Amygdala (tissue), 56 donors: ENCODE measurements around the gene CENPI.
A peak's percentile ranks its signal among the peaks of the same experiment; 100 is the strongest.
"Not testable (repeated sequence)": the region's sequence is repeated elsewhere in the genome, so short reads cannot be mapped to it uniquely, and the experiment has no call there.

Experiments
- DNase-seq, 56 donors: peaks; one replicate each; lab custom pipeline; 2025; lab: John Stamatoyannopoulos, UW

CENPI gene, protein sequence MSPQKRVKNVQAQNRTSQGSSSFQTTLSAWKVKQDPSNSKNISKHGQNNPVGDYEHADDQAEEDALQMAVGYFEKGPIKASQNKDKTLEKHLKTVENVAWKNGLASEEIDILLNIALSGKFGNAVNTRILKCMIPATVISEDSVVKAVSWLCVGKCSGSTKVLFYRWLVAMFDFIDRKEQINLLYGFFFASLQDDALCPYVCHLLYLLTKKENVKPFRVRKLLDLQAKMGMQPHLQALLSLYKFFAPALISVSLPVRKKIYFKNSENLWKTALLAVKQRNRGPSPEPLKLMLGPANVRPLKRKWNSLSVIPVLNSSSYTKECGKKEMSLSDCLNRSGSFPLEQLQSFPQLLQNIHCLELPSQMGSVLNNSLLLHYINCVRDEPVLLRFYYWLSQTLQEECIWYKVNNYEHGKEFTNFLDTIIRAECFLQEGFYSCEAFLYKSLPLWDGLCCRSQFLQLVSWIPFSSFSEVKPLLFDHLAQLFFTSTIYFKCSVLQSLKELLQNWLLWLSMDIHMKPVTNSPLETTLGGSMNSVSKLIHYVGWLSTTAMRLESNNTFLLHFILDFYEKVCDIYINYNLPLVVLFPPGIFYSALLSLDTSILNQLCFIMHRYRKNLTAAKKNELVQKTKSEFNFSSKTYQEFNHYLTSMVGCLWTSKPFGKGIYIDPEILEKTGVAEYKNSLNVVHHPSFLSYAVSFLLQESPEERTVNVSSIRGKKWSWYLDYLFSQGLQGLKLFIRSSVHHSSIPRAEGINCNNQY

GRCh38 chrX:101097546-101098453 is at the start of gene CENPI:
TSS of gene CENPI (plus strand) at chrX:101098204. CDS start at chrX:101101071, 2,867 bp downstream.
- DNase-seq, result peak; percentile 5 to 91 (median 80)

- peak in 10 of 56 donors; percentile 0 to 31 (median 18) for DNase-seq
Observed at GRCh38 chrX:101051153-101051548, 46.9 kb upstream of the CENPI start.

DNA sequence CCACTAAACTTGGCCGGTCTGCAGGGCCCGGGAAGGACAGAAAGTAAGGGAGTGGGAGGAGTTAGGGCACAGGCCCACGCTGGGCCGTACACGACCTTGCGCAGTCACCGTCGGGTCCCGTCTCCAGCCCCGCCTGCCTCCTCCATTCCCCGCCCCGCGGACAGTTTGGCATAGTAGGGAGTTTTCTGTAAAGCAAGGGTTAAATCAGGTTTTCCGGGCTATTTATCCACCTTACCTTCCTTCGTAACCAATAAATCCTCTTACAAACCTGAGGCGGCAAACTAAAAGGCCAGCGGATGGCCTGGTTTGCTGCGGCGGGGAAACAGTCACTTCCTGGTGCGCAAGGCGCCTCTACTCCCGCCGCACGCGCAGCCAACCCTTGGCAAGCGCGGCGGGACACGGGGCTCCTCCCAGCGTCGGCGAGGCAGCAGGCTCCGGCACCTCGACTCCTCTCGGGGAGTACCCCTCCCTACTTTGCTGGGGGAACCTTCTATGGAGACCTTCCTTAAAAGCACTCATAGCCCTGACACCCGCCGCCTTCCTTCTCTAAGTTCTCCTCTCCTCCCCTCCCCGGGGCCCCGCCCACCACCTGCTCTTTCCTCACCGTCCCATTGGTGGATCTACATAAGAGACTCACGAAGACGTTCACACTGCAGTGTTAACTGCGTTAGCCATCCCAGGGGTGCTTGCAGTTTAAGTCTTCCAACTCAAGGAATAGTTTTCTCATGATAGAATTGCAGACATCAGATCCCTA is 46.3 kb upstream of the CENPI start, which contains the start of gene TRMT2B:
TSS of gene TRMT2B (minus strand) at position 563 of the 754 bp plus-strand sequence. CDS start 9,822 bp downstream, outside the sequence.
- DNase-seq, result peak; percentile 1 to 78 (median 36)

DNA sequence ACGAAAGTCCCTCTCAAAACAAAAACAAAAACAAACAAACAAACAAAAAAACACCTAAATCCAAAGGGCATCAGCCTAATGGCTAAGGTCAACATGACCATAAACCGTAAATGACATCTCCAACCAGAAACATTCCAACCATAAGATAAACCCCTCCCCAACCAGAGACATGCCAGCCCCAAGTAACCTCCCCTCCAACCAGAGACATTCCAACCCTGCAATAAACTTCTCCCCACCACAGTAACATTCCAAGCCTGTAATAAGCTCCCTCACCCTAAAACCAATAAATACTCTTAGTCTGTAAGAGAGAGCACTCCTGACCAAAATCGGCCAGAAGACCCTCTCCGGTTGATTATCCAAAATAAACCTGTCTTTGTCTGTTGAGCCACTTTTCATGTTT is 41.5 kb upstream of the CENPI start:
- not testable (repeated sequence) for DNase-seq

- DNase-seq, result no peak
Observed at GRCh38 chrX:101057093-101057714, 40.8 kb upstream of the CENPI start.

- no peak for DNase-seq
Observed at GRCh38 chrX:101062176-101062575, 35.8 kb upstream of the CENPI start.

GRCh38 chrX:101071582-101071981 is 26.4 kb upstream of the CENPI start:
- no peak for DNase-seq

GRCh38 chrX:101078716-101079598 is 19.0 kb upstream of the CENPI start, which contains the start of gene TMEM35A:
TSS of gene TMEM35A (plus strand) at chrX:101078879. CDS start at chrX:101079003, 124 bp downstream.
- DNase-seq, result peak in 24 of 56 donors; percentile 0 to 25 (median 6)

DNA sequence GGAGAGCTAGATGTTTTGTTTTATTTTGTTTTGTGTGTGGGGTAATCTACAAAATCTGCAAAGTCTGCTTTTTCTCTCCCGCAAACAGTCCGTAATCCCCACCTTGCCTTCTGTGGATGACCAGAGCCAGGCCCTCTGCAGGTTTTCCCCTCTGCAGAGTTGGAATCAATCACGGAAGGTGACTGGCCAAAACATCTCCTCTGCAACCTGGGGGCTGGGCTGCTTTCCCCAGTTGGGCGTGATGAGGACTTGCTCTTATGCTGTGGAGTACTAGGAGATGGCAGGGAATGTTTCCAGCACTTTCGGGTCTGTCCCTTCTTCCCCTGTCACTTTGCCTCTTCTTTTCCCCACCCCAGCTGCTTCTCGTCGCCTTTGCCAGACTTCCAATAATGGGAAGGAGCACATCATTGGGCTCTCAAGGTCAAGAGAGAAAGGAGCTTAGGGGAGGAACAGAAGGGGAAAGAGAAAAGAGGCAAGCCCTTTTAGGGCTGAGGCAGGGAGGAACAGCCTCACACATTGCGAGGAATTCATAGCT is 18.2 kb upstream of the CENPI start:
- DNase-seq, result peak in 7 of 56 donors; percentile 0 to 9 (median 5)

DNA sequence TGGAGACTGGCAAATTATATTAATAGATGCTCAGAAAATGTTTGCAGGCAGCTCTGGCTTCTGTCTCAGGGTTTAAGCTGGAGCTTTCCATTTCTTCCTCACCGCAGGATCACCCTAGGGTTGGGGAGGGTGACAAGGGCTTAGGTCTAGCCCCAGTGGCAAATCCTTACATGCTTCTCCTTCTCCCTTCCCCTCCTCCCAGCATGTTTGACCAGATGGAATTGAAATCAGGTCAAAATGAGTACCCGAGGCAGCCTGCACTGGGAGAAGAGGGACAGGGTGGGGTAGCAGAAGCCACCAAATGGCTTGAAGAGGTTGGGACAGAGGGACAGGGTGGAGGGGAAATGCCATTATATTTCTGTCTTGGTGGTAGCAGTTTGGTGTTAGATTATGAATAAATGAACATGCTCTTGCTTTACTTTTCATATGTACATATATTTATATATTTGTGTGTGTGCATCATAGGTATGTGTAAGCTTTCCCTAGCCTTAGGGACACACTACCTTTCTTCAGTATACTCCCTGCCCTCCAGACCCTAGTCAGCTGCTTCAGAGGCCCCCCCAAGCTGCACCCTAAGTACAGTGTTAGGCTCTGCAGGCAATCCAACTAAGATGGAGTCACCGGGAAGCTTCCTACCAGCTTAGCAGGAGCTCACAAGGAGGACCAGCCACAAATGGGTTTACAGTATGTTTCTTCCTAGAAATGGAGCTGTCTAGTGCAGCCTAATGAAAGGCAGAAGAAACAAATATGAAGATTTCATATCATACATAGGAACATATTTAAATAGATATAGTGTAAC is 17.5 kb upstream of the CENPI start:
- no peak for DNase-seq

- peak in 3 of 56 donors; percentile 0 to 6 (median 1) for DNase-seq
Observed at GRCh38 chrX:101081231-101081630, 16.8 kb upstream of the CENPI start.

DNA sequence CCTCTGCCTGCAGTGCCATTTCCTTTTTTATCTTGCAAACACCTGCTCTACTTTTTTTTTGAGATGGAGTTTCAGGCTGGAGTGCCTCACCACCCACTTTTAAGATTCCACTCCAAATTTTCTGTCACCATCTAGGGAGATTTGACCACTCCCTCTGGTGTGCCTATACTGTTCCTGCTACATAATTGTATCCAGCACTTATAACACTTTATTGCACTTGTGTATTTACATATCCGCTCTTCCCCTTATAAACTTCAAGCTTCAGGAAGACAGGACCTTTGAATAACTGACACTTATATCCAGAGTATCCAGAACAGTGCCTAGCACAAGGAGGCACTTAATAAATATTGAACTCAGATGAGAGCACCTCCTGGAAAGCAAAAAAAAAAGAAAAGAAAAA is 6.2 kb upstream of the CENPI start:
- no peak for DNase-seq

DNA sequence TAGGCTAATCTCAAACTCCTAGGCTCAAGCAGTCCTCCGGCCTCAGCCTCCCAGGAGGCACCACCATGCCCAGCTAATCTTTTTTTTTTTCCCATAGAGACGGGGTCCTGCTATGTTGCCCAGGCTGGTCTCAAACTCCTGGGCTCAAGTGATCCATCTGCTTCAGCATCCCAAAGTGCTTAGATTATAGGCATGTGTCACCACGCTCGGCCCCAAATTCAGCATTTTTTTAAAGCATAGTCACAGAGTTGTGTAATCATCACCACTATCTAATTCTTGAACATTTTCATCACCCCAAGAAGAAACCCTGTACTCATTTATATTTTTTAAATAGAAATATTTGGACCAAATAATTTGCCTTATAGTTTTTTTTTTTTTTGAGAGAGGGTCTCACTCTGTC is 10.3 kb downstream of the CENPI start:
- DNase-seq, result no peak

DNA sequence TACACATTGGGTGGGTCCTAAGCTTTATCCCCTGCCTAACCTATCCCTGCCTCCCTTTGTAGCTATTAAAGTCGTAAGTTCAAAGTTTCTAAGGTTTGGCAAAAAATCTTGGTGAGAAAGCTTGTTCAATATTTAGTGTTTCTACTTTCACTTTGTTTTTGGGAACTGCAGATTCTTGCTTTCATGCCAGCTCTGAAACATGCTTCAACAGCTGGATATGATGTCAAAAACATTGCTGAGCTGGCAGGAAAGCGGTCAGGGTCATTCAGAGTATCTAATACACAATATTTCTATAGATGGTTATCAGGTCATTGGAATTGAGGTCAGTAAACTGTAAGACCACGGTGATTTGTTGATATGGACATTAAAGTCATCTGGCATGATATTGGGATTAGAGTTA is 19.7 kb downstream of the CENPI start:
- no peak for DNase-seq

DNA sequence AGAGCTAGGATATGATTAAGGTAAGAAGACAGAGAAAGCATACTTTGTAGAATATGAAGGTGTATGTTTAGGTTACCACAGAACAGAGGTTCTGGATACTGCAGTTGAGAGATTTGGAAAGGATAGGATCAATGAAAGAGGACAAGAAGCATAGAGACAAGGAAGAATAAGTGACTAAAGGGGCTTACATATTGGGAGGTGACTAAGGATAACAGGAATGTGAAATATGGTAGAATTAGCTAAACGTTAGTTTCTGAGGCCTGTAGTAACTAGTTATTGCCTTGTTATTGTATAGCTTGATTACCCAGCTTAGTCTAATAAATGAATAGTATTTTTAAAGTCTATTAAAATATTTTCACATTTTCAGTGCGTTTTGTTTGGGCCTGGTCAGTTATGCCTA is 38.2 kb downstream of the CENPI start:
- no peak for DNase-seq
